ENCODE data around the gene KCNN3.

Gene KCNN3

DNA sequence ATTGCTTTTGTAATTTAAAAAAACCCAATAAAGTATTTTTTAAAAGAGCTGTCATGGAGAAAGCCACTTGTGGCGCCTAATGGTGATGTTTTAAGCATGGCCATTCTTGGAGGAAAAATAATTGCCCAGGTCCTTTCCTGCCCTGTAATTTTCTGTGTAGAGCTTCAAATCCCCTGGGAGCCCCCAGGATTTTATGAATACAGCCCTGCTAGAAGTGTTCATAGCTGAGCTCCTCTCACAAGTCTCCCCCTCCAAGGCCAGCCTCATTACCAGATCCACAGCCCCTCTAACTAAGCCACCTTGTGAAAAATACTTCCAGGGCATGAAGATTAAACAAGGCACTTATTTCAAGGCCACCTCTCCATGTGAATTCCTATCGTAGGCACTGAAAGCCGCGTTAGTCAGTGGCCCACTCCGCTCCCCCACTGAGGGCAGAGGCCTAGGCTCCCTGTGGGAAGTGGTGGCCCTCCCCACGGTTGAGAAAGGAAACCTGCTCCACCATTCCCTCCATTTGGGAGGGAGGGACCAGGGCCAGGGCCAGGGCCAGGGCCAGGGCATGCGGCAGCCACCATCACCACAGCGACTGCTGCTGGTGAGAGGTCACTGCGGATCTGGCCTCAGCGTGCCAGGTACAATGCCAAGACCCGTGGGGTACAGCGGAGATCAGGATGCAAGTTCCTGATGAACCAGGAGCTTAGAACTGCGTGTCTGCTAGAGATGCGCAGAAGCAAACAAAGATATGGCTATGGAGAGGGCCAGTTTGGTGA, 83.1 kb downstream of the KCNN3 start:
- no peak for DNase-seq

DNA sequence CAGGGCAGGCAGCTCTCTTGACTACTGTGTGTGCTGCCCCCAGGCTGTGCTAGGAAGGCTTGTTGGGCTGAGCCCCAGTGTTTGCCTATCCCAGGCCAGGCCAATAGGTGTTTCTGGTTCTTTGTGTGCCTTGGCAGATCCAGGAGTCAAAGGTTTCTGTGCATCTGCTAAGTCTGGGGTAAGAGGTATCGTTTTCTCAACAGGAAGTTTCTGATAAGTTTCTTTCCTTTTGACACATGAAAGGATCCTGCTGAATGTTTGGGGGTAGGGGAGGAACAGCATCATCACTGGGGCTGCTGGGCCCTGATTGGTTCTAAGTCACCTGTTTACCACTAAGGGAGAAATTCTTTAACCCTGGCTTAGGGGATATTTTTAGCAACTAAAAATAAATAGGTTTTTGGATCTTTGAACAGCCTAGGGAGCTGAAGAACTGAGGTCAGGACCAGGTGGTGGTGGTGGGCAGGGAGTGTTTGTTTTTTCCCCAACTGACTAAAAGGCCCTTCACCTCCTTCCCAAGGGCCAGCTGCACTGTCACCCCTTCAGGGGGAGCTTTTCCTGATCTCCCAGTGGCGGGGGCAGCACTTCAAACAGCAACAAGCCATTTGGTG, 85.1 kb downstream of the KCNN3 start:
- DNase-seq: peak; percentile 52

DNA sequence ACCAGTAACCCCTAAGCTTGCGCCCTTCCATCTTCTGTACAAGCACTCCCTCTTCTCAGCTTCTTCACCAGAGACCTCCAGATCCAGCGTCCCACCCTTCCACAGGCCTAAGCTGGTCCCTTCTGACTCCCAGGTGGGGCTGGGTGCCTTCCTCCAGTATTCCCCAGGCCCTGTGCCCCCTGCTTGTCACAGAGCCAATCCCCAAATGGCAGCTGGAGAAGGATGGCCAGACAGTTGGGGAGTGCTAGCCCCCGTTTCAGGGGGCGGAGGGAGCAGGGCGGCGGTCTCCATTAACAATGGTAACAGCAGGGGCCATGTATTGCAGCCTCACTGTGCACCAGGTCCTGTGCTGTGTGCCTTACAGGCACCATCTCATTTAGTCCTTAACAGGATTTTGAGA, 85.7 kb downstream of the KCNN3 start:
- DNase-seq: no peak

DNA sequence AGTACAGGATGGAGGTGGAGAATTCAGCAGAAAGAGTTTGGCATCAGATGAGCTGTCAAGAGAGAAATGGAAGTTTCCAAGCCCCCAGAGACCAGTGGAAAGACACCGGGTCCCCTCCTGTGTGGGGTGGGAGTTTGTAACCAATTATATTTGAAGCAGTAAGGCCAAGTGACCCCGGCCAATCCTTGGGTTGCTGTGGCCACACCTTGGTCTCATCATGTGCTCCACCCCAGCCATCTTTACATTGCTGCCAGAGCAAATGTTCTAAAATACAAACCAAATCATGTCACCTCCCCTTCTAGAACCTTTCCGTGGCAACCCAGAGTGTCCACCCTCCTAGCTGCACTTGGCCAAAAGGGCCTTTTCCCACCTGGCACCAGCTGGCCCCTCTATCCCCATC, 86.1 kb downstream of the KCNN3 start:
- DNase-seq: no peak

DNA sequence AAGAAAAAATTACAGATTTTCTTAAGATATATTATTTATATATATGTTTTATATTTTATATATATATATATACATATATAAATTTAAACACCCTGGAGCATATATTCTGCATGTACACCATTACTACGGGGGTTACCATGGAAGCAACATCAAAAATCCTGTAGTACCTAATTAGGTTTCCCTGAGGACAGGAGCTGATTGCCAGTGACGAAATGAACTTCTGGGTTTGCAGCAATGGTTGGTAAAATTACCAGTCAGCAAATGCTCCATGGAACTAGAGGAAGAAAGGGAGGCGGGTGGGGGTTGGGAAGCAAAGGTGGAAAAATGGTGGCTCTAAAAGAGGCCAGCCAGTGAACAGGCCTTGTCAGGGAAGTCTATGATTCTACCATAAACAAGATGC, 89.5 kb downstream of the KCNN3 start:
- DNase-seq: no peak

DNA sequence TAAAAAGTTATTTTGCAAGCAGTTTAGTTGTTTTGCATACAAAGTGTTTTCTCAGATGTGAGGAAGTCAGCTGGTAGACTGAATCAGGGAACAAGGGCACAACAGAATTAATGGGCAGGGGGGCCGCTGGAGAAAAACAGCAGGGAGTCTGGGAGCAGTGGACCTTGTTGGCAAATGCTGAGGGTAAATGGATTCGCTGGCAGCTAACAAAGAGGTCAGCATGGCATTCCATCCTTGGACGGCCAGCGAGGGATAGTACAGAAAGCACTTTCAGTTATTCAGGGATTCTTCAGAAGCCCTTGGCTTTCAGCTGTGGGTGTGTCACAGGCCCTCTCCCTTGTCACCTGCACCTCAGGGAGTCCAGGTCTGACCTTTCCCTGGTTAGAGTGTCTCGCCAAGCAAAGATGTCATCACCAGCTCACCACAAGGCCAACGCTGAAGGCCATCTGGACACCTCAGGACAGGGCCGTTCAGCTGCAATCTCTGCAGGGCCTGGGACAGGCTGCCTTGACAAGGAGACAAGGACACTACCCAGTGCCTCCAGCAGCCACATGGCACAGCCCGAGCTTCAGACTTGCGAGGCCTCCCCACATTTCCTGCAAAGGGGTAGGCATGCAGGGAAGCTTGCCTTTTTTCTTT, 90.4 kb downstream of the KCNN3 start:
- DNase-seq: no peak

DNA sequence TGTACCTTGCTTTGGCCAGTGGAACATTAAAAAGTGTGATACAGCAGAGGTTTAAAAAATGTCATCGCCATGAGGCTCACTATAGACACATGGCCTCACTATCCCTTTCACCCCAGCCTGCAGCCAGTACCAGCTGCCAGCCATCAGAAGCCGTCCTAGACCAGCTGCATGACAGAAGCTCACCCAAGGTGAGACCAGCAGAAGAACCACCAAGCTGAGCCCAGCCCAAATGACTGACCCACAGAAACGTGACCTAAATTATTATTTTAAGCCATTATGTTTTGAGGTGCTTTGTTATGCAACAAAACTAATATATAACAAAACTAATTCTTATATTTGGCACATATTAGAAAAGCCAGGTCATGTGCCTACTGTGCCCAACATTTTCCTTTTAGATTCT, 91.1 kb downstream of the KCNN3 start:
- DNase-seq: no peak

DNA sequence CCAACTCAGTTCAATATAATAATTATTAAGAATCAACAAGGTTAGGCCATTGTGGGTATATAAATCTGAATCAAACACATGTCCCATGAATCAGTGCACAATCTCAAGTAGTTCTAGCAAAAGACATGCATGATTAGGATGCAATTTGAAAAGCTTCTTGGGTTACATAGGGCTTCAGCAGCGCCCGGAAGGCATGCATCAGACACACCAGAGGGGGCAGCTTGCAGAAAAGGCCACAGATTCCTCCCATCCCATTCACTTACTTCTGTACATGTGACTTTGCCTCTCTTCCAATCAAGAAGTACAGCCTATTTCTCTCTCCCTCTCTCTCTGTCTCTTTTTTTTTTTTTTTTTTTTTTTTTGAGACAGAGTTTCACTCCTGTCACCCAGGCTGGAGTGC, 91.8 kb downstream of the KCNN3 start:
- no peak for DNase-seq

DNA sequence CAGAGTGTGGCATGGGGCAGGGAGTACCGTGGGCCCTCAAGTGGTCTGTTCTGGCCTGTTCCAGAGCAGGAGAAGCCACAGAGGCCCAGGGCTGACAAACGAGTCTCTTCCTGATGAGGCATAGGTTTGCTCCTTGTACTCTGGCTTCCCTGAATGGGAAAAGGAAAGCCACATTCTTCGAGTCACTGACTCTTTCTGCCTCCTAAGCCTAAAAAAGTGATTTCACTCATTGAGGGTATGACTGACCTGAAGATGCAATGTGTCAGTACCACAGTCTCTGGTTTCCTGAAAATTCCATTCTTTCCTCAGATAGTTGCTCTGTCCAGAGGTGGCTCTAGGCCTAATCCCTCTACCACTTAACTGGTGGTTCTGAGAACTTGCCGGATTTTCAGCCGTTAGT, 92.3 kb downstream of the KCNN3 start:
- DNase-seq: no peak

DNA sequence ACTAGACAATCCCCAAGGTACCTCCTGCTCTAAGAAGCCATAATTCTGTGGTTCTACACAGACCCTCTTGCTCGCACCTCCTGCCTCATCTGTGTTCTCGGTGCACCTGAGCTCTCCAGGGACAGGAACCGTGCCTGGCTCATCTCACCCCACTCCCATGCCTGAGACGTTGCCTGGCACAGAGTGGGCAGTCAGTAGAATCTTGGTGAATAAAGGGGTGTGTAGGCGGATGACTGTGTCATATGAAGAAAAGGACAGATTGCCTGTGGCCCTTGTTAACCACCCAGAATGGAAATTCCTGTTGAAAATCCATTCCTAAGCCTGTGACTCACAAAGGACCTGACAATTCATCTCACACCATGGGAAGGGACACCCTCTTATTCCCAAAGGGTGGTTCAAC, 92.9 kb downstream of the KCNN3 start:
- DNase-seq: no peak

DNA sequence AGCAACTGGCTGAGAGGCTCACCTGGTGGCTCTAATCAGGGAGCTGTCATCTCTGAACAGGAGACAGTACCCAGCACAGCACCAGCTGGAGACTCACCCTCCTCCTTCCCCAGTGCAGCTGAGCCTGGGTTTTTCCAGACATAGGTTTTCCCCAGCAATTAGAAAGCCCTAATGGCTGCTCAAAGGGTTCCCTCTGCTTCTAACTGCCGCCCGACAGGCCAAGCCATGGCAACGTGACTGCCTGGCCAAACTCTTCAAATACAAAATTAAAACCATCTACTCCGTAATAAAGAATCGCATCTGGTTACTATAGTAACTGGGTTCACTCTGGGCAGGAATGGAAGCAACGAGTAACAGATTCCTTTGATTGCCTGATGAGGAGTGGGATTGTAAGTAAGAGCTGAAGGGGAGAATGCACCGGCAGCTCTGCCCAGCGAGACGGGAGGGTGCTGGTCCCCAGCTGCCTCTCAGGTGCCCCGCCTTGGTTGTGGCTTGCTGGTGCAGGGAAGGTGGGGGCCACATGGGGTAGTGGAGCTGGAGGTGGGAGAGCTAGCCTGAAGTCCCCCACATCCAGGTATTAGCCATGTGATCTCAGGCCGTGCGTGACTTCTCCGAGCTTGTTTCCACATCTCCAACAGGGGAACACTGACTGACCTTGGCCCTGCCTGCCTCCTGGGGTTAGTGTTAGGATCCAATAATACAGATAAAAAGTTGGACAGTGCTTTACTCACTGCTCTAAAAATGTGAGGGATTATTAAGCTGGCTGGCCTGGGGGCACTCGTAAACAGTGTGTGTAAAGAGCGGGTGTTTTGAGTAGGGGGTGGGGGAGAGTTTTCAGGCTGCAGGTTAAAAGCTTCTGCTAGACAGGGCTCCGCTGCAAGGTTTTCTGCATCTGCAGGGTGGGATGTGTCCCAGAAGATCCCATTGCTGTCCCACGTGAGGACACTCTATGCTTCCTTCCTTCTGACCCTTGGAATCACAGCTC, 94.2 kb downstream of the KCNN3 start:
- DNase-seq: no peak

DNA sequence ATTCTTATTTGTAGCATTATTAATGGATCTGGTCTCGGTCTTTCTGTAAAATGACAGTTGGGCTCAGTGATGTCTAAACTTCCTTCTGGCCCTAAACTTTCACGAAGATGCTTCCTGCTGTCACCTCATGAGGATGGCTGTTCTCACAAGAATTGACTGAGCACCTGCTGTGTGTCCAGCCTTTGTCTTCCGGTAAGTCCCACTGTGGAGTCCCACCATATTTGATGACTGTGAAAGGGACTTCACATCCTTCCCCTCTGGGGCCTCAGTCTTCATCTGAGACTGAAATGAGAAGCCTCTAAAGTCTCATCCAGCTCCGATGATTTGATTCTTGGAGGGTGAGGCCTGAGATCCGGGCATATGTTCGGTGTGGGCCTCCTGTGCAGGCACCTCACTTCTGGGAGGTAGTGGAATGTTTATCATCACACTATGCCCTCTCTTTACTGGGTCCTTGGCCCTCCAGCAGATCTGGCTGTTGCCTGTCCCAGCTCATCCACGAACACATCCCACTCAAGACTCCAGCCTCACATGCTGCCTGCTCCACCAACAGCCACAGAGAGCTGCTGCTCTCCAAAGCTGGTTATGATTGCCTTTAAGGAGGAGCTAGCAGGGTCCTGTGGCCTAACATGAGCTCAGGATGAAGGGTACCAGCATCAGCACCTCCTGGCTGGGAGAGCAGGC, 95.8 kb downstream of the KCNN3 start:
- no peak for DNase-seq

DNA sequence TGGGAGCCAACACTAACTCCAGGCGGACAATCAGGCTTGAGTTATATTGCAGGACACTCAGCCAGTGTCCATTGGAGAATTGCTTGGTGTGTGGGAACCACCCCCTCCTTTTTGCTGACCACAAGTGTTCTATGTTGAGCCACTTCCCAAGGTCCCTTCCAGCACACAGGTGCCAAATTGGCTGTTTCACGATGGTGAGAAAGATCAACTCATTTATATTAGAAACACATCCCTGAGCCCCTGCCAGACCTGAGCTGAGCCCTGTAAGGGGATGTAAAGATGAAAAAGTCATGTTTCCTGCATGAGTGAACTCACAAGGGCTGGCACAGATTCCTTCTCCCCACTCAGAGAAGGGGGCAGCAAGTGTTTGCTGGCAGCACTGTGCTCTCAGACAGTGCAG, 96.5 kb downstream of the KCNN3 start:
- no peak for DNase-seq

DNA sequence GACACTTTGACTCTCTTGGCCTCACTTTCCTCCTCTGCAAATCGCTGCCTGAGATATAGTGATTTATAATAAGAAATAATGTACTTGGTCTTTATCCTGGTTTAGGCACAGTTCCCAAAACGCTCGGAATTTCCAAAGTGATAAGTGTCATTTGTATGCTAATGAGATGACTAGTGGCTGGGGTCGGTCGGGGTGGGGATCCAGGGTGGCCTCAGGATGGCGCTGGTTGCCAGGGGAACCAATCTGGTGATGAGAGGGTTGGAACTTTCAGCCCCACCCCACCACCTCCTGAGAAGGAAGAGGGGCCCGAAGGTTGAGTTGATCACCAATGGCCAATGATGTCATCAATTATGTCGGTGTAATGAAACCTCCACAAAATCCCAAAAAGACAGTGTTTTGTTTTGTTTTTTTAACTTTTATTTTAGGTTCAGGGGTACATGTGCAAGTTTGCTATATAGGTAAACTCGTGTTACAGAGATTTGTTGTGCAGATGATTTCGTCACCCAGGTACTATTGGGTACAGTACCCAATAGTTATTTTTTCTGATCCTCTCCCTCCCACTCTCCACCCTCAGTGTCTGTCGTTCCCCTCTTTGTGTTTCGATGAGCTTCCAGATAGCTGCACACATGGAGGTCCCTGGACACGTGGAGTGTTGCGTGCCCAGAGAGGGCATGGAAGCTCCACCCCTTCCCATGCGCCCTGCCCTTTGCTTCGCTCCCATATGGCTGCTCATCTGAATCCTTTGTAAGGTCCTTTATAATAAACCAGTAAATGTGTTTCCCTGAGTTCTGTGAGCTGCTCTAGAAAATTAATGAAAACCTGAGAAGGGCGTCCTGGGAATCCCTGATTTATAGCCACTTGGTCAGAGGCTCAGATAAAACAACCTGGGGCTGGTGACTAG, 97.2 kb downstream of the KCNN3 start:
- no peak for DNase-seq

DNA sequence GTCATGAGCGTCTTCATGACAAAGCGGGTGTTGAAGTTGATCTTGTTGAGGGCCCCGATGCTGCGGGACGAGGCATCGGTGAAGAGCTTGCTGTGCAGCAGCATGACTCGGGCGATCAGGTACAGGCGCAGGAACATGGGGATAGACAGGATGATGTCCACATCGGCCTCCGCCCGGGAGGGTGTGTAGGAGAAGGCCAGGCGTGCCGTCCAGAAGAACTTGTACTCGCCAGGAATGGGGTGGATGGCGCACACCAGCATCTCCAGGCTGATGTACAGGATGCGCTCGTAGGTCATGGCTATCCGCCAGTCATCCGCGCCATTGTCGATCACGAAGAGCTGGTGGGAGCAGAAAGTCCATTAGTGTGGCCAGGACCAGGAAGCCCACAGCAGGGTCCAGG, 98.0 kb downstream of the KCNN3 start:
- no peak for DNase-seq

DNA sequence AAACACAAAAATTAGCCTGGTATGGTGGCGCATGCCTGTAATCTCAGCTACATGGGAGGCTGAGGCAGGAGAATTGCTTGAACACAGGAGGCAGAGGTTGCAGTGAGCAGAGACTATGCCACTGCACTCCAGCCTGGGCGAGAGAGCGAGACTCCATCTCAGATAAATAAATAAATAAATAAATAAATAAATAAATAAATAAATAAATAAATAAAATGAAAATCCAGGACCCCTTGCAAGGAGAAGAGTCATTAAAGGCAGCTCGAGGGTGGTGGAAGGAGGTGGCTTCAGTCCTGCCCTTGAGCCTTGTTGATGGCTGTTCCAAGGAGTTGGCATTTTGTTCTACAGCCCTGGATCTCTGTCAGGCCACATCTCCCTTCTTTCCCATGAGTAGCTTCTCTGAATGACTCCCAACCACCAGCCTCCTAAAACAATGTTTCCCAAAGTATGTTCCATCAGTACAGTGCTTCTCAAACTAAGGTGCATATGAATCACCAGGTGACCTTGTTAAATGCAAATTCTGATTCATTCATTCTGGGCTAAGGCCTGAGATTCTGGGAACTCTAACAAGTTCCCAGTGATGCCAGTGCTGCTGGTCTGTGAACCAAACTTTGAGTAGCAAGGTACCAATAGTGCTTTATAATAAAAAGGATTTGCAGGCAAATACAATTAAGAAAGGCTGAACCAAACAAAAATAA, 99.0 kb downstream of the KCNN3 start:
- DNase-seq: no peak

DNA sequence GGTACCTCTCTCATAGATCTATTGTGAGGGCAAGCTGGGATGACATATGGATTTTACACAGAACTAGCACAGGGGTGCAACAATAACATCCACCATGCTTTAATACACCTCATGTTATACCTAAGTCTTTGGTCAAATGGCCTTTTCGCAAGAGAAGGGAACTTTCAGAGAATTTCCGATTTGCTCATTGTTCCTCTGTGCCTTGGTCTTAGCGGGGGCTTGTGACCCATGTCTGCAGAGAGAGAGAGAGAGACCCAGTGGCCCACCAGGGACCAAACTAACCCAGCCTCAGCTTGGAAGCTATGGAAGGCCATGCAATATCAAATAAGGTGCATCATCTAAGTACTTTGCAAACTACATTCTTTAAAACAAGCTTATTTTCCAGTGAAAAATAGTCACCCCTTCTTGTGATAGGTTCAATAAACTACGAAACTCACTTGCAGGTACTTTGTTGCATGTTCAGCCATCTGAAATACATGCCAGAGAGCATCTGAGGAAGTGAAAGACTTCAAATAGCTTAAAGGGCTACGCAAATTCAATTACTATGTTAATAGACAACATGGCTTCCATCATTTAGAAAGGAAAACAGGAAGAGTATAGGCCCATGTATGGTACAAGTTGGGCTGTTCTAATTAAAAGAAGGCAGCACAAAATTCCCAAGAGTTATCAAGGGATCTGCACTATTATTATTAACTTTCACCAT, 100.7 kb downstream of the KCNN3 start:
- no peak for DNase-seq

DNA sequence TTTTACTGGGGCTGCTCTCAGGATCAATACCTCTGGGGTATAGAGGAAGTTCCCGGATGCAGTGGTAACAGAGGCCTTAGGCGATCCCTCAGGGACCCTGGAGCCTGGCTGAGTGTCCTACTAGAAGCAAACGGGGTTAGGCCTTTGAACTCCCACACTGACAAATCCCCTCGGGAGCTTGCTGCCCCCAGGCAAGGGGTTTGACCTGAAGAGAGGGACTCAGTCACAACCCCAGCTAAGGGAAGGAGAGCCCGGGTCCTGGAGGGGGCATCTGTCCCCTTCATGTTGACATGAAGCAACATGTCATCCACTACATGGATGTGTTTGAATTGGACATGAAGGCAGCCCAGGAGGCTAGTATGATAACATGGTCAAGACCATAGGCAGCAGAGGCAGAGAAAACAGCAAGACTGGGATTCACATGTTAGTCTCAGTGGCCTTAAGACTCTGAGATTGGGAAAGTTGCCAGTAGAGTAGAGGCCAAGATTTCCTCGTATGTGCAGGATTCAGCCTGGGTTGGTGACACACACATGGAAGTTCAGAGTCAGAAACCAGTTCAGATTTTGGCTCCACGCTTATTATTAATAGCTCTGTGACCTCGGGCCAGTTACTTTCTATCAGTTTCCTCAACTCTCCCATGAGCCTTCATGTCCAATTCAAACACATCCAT, 101.5 kb downstream of the KCNN3 start:
- no peak for DNase-seq
